ENCODE measurements around the gene FBN1. TPM values are rescaled to one million over a fixed set of nuclear protein-coding genes. Genes with fewer than 3 reads are reported as not detected.

Gene FBN1
- total RNA-seq, 4 donors from 2014 or later, result 113 to 147 (median 120) TPM

GRCh38 chr15:48630245-48630644, 15.3 kb downstream of the FBN1 start:
- 69 to 87% methylated on average over 1 of the region's 1 CpG for WGBS, 2 donors
- intact Hi-C loops (cut with DNase I), result no loop called here
- Histone ChIP-seq H3K9me3 (no peaks in the 10 kb centered on the region), H3K4me1 (peaks cover 14 to 49% of the 10 kb centered on the region in 2 donors), H3K27me3 (no peaks in the 10 kb centered on the region), H3K27ac (no peak overlapping the region), H3K4me3 (replicated peaks in 1 of 3) (no peak overlapping the region), H3K36me3 (no peaks in the 10 kb centered on the region)
- DNase-seq, result no peak
- TF ChIP-seq CTCF (IDR thresholded peaks at IDR 0.05) (no peak), POLR2A (IDR thresholded peaks at IDR 0.05) (no peak)

GRCh38 chr15:48628832-48629231, 16.7 kb downstream of the FBN1 start:
- Histone ChIP-seq H3K4me1 (peaks cover 23 to 60% of the 10 kb centered on the region in 2 donors), H3K4me3 (replicated peaks in 1 of 3) (no peak overlapping the region), H3K27ac (no peak overlapping the region), H3K27me3 (no peaks in the 10 kb centered on the region), H3K9me3 (no peaks in the 10 kb centered on the region), H3K36me3 (no peaks in the 10 kb centered on the region)
- WGBS, 2 donors, result 86 to 88% methylated on average over 2 of the region's 2 CpGs
- TF ChIP-seq CTCF (IDR thresholded peaks at IDR 0.05) (no peak), POLR2A (IDR thresholded peaks at IDR 0.05) (no peak)
- DNase-seq, result no peak
- intact Hi-C loops (cut with DNase I), result no loop called here

GRCh38 chr15:48627260-48627940, 18.1 kb downstream of the FBN1 start:
- no peak overlapping the region for H3K4me3 ChIP-seq (replicated peaks in 1 of 3)
- no peaks in the 10 kb centered on the region for H3K36me3 ChIP-seq
- no peaks in the 10 kb centered on the region for H3K9me3 ChIP-seq
- no peaks in the 10 kb centered on the region for H3K27me3 ChIP-seq
- WGBS, 2 donors, result 33 to 52% methylated on average over 7 of the region's 7 CpGs
- H3K27ac ChIP-seq, result peak overlapping the region; percentile 34 to 61 (median 51)
- intact Hi-C loops (cut with DNase I), result no loop called here
- H3K4me1 ChIP-seq, result peaks cover 23 to 58% of the 10 kb centered on the region in 2 donors
- no peak for DNase-seq
- no peak for TF ChIP-seq CTCF (IDR thresholded peaks at IDR 0.05)
- TF ChIP-seq POLR2A (IDR thresholded peaks at IDR 0.05), result no peak

- Histone ChIP-seq H3K9me3 (no peaks in the 10 kb centered on the region), H3K27ac (peak overlapping the region; percentile 37 to 64 (median 61)), H3K36me3 (no peaks in the 10 kb centered on the region), H3K27me3 (no peaks in the 10 kb centered on the region), H3K4me1 (peaks cover 23 to 58% of the 10 kb centered on the region in 2 donors), H3K4me3 (replicated peaks in 1 of 3) (no peak overlapping the region)
- peak; percentile 53 to 60 for DNase-seq
- intact Hi-C loops (cut with DNase I), result no loop called here
- 34 to 41% methylated on average over 2 of the region's 2 CpGs for WGBS, 2 donors
- TF ChIP-seq CTCF (IDR thresholded peaks at IDR 0.05) (no peak), POLR2A (IDR thresholded peaks at IDR 0.05) (no peak)
Measured at GRCh38 chr15:48625126-48625525, 20.4 kb downstream of the FBN1 start.

- TF ChIP-seq POLR2A (IDR thresholded peaks at IDR 0.05) (no peak), CTCF (IDR thresholded peaks at IDR 0.05) (no peak)
- Histone ChIP-seq H3K36me3 (no peaks in the 10 kb centered on the region), H3K4me3 (replicated peaks in 1 of 3) (no peak overlapping the region), H3K9me3 (no peaks in the 10 kb centered on the region), H3K4me1 (peaks cover 23 to 58% of the 10 kb centered on the region in 2 donors), H3K27ac (peak overlapping the region; percentile 37 to 64 (median 61)), H3K27me3 (no peaks in the 10 kb centered on the region)
- intact Hi-C loops (cut with DNase I), result no loop called here
- no peak for DNase-seq
- 92 to 96% methylated on average over 4 of the region's 4 CpGs for WGBS, 2 donors
Measured at GRCh38 chr15:48624700-48625099, 20.8 kb downstream of the FBN1 start.

Measured in thyroid gland (tissue), 4 donors.